ENCODE results near the gene TPT1.
"Not testable (repeated sequence)": the region's sequence is repeated elsewhere in the genome, so short reads cannot be mapped to it uniquely, and the experiment has no call there.

TPT1 gene

GRCh38 chr13:45301263-45301662 lies 39.7 kb downstream of the TPT1 start:
- H3K4me3 ChIP-seq (ENCODE audit: extremely low read depth, insufficient read depth, low read length, poor library complexity, severe bottlenecking), result no peak overlapping the region
- no peaks in the 10 kb centered on the region for H3K36me3 ChIP-seq (ENCODE audit: control insufficient read depth, insufficient read depth, low read length)
- no peaks in the 10 kb centered on the region for H3K4me1 ChIP-seq (ENCODE audit: control insufficient read depth, insufficient read depth, low read length, poor library complexity, severe bottlenecking)
- WGBS, 2 experiments (ENCODE audit: insufficient coverage in 2 of 2), result 91 to 93% methylated on average over 8 to 11 of the region's 11 CpGs
- H3K9me3 ChIP-seq (ENCODE audit: control insufficient read depth, low read length), result no peaks in the 10 kb centered on the region
- no peak overlapping the region for H3K27ac ChIP-seq (ENCODE audit: low read depth, low read length, severe bottlenecking)

DNA sequence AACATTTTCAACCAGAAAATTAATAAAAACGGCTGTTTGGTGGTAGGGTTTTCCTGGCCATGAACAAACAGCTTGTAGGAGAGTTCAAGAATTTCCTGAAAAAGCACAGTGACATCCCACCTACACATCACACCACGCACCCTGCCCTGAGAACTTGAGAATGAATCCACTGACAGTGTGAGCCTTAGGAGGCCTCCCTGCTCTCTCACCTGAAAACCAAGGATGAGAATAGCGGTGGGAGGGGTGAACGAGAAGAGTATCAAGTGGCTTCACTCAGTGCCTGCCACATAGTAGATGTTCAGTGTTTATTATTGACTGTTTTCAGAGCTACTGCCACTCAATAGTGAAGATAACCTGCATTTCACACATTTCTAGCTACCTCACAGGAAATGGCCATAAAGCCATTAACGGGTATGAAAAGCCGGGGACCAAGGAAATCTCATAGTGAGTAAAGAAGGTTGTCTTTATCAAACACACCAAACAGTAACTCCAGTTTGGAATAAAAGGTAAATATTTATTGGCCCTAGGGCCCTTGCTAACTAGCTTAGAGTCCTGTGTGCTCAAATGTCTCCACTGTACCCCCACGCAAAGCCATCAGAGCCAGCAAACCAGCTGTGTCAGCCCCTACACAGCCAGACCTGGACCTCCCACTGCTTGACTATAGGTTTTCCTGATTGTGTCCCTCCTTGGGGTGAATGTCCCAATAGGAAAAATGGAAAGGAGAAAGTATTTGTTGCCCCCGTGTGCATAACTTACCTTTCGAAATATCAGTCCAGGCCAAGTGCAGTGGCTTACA lies 40.6 kb downstream of the TPT1 start:
- H3K36me3 ChIP-seq (ENCODE audit: control insufficient read depth, insufficient read depth, low read length), result no peaks in the 10 kb centered on the region
- 92 to 100% methylated on average over 3 to 4 of the region's 9 CpGs for WGBS, 2 experiments (ENCODE audit: insufficient coverage in 2 of 2)
- no peak overlapping the region for H3K4me3 ChIP-seq (ENCODE audit: extremely low read depth, insufficient read depth, low read length, poor library complexity, severe bottlenecking)
- no peak overlapping the region for H3K27ac ChIP-seq (ENCODE audit: low read depth, low read length, severe bottlenecking)
- H3K9me3 ChIP-seq (ENCODE audit: control insufficient read depth, low read length), result no peaks in the 10 kb centered on the region
- no peaks in the 10 kb centered on the region for H3K4me1 ChIP-seq (ENCODE audit: control insufficient read depth, insufficient read depth, low read length, poor library complexity, severe bottlenecking)

DNA sequence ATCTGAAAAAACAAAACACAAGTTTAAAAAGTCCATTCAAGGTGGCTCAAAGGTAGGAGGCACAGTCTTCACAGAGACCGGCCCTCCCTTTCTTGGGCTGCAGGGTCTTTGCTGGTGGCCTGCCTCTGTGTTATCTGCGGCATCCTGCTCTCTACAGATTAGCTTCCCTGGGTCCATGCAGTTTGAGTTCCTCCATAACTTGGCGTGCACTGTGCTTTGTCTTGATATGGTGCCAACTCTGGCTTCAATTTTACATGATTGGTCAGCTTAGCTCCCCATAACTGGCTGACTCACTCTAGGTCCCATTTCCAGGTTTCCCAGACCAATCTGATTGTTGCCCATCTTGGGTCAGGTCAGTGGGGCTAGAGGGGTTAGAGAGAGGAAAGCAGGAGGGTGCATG lies 41.8 kb downstream of the TPT1 start:
- Histone ChIP-seq H3K27ac (ENCODE audit: low read depth, low read length, severe bottlenecking) (no peak overlapping the region), H3K4me1 (ENCODE audit: control insufficient read depth, insufficient read depth, low read length, poor library complexity, severe bottlenecking) (no peaks in the 10 kb centered on the region), H3K9me3 (ENCODE audit: control insufficient read depth, low read length) (no peaks in the 10 kb centered on the region), H3K4me3 (ENCODE audit: extremely low read depth, insufficient read depth, low read length, poor library complexity, severe bottlenecking) (no peak overlapping the region), H3K36me3 (ENCODE audit: control insufficient read depth, insufficient read depth, low read length) (no peaks in the 10 kb centered on the region)
- 85 to 96% methylated on average over 3 of the region's 3 CpGs for WGBS, 2 experiments (ENCODE audit: insufficient coverage in 2 of 2)

GRCh38 chr13:45298550-45298949 lies 42.4 kb downstream of the TPT1 start:
- H3K4me3 ChIP-seq (ENCODE audit: extremely low read depth, insufficient read depth, low read length, poor library complexity, severe bottlenecking); H3K27ac ChIP-seq (ENCODE audit: low read depth, low read length, severe bottlenecking); H3K36me3 ChIP-seq (ENCODE audit: control insufficient read depth, insufficient read depth, low read length); H3K4me1 ChIP-seq (ENCODE audit: control insufficient read depth, insufficient read depth, low read length, poor library complexity, severe bottlenecking); H3K9me3 ChIP-seq (ENCODE audit: control insufficient read depth, low read length): not testable (repeated sequence)
- 94 to 100% methylated on average over 3 of the region's 3 CpGs for WGBS, 2 experiments (ENCODE audit: insufficient coverage in 2 of 2)

DNA sequence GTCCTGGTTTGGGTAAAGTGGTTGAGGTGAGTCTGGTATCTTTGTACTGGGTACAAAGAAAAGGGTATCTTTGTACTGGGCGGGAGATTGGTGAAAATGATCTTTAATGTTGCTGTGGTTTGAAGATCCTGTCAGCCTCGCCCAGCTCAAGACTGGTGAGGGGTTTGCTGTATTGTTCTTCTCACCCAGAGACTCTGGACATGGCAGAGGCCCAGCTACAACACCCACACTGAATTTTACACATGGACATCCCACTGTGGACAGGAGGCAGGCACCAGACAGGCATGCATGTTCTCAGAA lies 42.8 kb downstream of the TPT1 start:
- no peaks in the 10 kb centered on the region for H3K4me1 ChIP-seq (ENCODE audit: control insufficient read depth, insufficient read depth, low read length, poor library complexity, severe bottlenecking)
- no peaks in the 10 kb centered on the region for H3K9me3 ChIP-seq (ENCODE audit: control insufficient read depth, low read length)
- H3K27ac ChIP-seq (ENCODE audit: low read depth, low read length, severe bottlenecking), result no peak overlapping the region
- H3K4me3 ChIP-seq (ENCODE audit: extremely low read depth, insufficient read depth, low read length, poor library complexity, severe bottlenecking), result no peak overlapping the region
- WGBS, 2 experiments (ENCODE audit: insufficient coverage in 2 of 2), result 83% methylated on average over 1 of the region's 2 CpGs; no CpG with 5 or more reads in 1 of the 2 experiments
- H3K36me3 ChIP-seq (ENCODE audit: control insufficient read depth, insufficient read depth, low read length), result no peaks in the 10 kb centered on the region

- 93 to 100% methylated on average over 3 to 7 of the region's 7 CpGs for WGBS, 2 experiments (ENCODE audit: insufficient coverage in 2 of 2)
- H3K4me3 ChIP-seq (ENCODE audit: extremely low read depth, insufficient read depth, low read length, poor library complexity, severe bottlenecking), result no peak overlapping the region
- no peak overlapping the region for H3K27ac ChIP-seq (ENCODE audit: low read depth, low read length, severe bottlenecking)
- H3K9me3 ChIP-seq (ENCODE audit: control insufficient read depth, low read length), result no peaks in the 10 kb centered on the region
- H3K36me3 ChIP-seq (ENCODE audit: control insufficient read depth, insufficient read depth, low read length), result no peaks in the 10 kb centered on the region
- H3K4me1 ChIP-seq (ENCODE audit: control insufficient read depth, insufficient read depth, low read length, poor library complexity, severe bottlenecking), result no peaks in the 10 kb centered on the region
Observed at GRCh38 chr13:45297456-45298205, 43.4 kb downstream of the TPT1 start.

GRCh38 chr13:45296259-45296658 lies 44.7 kb downstream of the TPT1 start:
- Histone ChIP-seq H3K4me1 (ENCODE audit: control insufficient read depth, insufficient read depth, low read length, poor library complexity, severe bottlenecking) (no peaks in the 10 kb centered on the region), H3K27ac (ENCODE audit: low read depth, low read length, severe bottlenecking) (no peak overlapping the region), H3K9me3 (ENCODE audit: control insufficient read depth, low read length) (no peaks in the 10 kb centered on the region), H3K36me3 (ENCODE audit: control insufficient read depth, insufficient read depth, low read length) (no peaks in the 10 kb centered on the region), H3K4me3 (ENCODE audit: extremely low read depth, insufficient read depth, low read length, poor library complexity, severe bottlenecking) (no peak overlapping the region)

GRCh38 chr13:45295536-45295935 lies 45.4 kb downstream of the TPT1 start:
- Histone ChIP-seq H3K27ac (ENCODE audit: low read depth, low read length, severe bottlenecking) (no peak overlapping the region), H3K4me3 (ENCODE audit: extremely low read depth, insufficient read depth, low read length, poor library complexity, severe bottlenecking) (no peak overlapping the region), H3K4me1 (ENCODE audit: control insufficient read depth, insufficient read depth, low read length, poor library complexity, severe bottlenecking) (no peaks in the 10 kb centered on the region), H3K9me3 (ENCODE audit: control insufficient read depth, low read length) (no peaks in the 10 kb centered on the region), H3K36me3 (ENCODE audit: control insufficient read depth, insufficient read depth, low read length) (peaks cover 6% of the 10 kb centered on the region)
- WGBS, 2 experiments (ENCODE audit: insufficient coverage in 2 of 2), result 86 to 87% methylated on average over 5 to 7 of the region's 7 CpGs

DNA sequence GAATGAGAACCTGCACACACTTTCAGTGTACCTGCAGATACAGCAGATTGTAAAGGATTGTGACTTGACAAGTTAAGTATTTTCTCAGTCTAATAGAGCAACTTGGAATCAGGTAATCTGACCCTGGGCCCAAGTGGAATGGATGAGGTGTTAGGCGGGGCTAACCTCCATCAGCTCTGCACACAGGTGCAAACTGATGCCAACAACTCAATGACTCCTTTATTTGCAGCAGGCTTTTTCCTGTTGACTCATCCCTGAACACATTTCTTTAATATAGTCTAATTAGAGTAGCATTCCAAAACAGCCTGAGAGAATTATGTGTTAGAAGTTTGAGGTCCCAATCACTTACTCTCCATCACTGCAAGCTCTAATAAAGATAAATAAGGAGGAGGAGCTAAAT lies 48.8 kb downstream of the TPT1 start:
- WGBS, 2 experiments (ENCODE audit: insufficient coverage in 2 of 2), result no CpG with 5 or more reads among the region's 1 CpG
- Histone ChIP-seq H3K27ac (ENCODE audit: low read depth, low read length, severe bottlenecking) (no peak overlapping the region), H3K4me3 (ENCODE audit: extremely low read depth, insufficient read depth, low read length, poor library complexity, severe bottlenecking) (no peak overlapping the region), H3K4me1 (ENCODE audit: control insufficient read depth, insufficient read depth, low read length, poor library complexity, severe bottlenecking) (no peaks in the 10 kb centered on the region), H3K36me3 (ENCODE audit: control insufficient read depth, insufficient read depth, low read length) (peaks cover 17% of the 10 kb centered on the region), H3K9me3 (ENCODE audit: control insufficient read depth, low read length) (no peaks in the 10 kb centered on the region)

GRCh38 chr13:45289936-45290563 lies 50.9 kb downstream of the TPT1 start:
- Histone ChIP-seq H3K4me3 (ENCODE audit: extremely low read depth, insufficient read depth, low read length, poor library complexity, severe bottlenecking) (no peak overlapping the region), H3K4me1 (ENCODE audit: control insufficient read depth, insufficient read depth, low read length, poor library complexity, severe bottlenecking) (no peaks in the 10 kb centered on the region), H3K9me3 (ENCODE audit: control insufficient read depth, low read length) (no peaks in the 10 kb centered on the region), H3K36me3 (ENCODE audit: control insufficient read depth, insufficient read depth, low read length) (peaks cover 27% of the 10 kb centered on the region), H3K27ac (ENCODE audit: low read depth, low read length, severe bottlenecking) (no peak overlapping the region)
- 94 to 100% methylated on average over 1 to 2 of the region's 3 CpGs for WGBS, 2 experiments (ENCODE audit: insufficient coverage in 2 of 2)
